ENCODE measurements around the gene TEAD3.
"Not testable (repeated sequence)": the region's sequence is repeated elsewhere in the genome, so short reads cannot be mapped to it uniquely, and the experiment has no call there.

DNA sequence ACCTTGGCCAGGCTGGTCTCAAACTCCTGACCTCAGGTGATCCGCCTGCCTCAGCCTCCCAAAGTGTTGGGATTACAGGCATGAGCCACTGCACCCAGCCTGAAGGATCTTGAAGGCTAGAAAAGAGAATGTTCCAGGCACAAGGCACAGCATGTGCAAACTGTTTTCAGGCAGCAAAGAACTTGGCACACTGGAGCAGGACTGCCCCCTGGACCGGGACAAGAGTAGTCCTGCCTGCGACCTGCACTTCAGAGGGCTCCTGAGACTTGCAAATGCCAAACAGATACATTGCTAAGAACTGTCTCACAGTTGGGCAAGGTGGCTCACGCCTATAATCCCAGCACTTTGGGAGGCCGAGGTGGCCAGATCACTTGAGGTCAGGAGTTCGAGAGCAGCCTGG, 19.1 kb upstream of the TEAD3 start:
- not testable (repeated sequence) for TF ChIP-seq POLR2AphosphoS5 (IDR thresholded peaks at IDR 0.05; ENCODE audit: borderline replicate concordance, low read depth, low read length); EZH2 (IDR thresholded peaks at IDR 0.05)
